GM12891 (cell line): ENCODE measurements around the gene CAPRIN1.

ENCODE experiments used
- DNase-seq: peaks from one replicate; pipeline ENCODE4 v3.0.0; 2011; ENCODE audit warnings: low spot score; ENCODE audit not compliant: insufficient read length
- FAIRE-seq: peaks from 2 replicates; lab custom pipeline; 2011; peaks lifted over from hg19 to GRCh38; lab: Jason Lieb, UNC
- PAX5 ChIP-seq: IDR thresholded peaks from 2 replicates; pipeline ENCODE4 v1.6.1; 2011; ENCODE audit warnings: low read length, moderate library complexity, mild to moderate bottlenecking; ENCODE audit not compliant: insufficient read depth, severe bottlenecking
- POLR2A ChIP-seq: IDR thresholded peaks from 2 replicates; pipeline ENCODE4 v1.6.1; 2011; ENCODE audit warnings: low read depth, low read length, control low read depth
- POLR2AphosphoS5 ChIP-seq: IDR thresholded peaks from 2 replicates; pipeline ENCODE4 v1.6.1; 2011; ENCODE audit warnings: low read depth, low read length, control low read depth
- POU2F2 ChIP-seq: IDR thresholded peaks from 2 replicates; pipeline ENCODE4 v1.6.1; 2011; ENCODE audit warnings: low read depth, mild to moderate bottlenecking, control low read depth, low read length, moderate library complexity
- SPI1 ChIP-seq: IDR thresholded peaks from 2 replicates; pipeline ENCODE4 v1.6.1; 2011; ENCODE audit warnings: low read depth, low read length, control low read depth
- TAF1 ChIP-seq: IDR thresholded peaks from 2 replicates; pipeline ENCODE4 v1.6.1; 2011; ENCODE audit warnings: low read depth, low read length, control low read depth

Gene CAPRIN1

DNA sequence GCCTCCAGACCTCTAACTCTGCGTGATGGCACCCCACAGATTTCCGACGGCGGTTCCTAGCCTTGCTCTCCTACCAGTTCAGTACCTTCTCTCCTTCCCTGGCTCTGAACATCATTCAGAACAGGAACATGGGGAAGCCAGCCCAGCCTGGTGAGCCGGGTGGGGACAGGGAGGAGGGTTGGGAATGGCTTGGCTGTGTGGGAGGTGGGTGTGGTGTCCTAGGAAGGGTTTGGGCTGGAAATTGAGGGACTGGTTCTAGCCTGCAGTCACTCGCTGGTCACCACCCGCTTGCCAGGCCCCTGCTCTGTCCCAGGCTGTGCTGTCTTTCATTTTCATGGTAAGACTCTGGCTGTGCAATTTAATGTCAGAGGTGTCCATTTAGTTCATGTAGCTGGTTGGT, 87.8 kb downstream of the CAPRIN1 start:
- DNase-seq: no peak
- TF ChIP-seq POU2F2: no peak
- no peak for TF ChIP-seq POLR2AphosphoS5
- TF ChIP-seq SPI1: no peak
- TF ChIP-seq TAF1: no peak
- no peak for TF ChIP-seq POLR2A
- TF ChIP-seq PAX5: no peak
- FAIRE-seq: no peak

DNA sequence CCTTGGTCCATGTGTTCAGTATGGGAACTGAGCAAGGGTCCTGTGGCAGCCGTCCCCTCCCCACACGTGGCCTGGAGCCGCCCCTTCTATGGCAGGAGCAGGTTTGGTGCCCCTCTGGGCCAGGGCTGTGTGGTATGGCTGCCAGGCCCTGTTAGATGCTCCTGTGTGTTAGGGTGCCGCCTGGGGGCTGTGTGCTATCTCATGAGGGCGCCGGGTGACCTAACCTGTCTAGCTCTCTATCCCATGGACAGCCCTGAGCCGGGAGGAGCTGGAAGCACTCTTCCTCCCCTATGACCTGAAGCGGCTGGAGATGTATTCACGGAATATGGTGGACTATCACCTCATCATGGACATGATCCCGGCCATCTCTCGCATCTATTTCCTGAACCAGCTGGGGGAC, 88.6 kb downstream of the CAPRIN1 start:
- no peak for TF ChIP-seq PAX5
- no peak for TF ChIP-seq TAF1
- TF ChIP-seq SPI1: no peak
- no peak for TF ChIP-seq POLR2AphosphoS5
- TF ChIP-seq POU2F2: no peak
- no peak for TF ChIP-seq POLR2A
- FAIRE-seq (no peak), DNase-seq (no peak)

DNA sequence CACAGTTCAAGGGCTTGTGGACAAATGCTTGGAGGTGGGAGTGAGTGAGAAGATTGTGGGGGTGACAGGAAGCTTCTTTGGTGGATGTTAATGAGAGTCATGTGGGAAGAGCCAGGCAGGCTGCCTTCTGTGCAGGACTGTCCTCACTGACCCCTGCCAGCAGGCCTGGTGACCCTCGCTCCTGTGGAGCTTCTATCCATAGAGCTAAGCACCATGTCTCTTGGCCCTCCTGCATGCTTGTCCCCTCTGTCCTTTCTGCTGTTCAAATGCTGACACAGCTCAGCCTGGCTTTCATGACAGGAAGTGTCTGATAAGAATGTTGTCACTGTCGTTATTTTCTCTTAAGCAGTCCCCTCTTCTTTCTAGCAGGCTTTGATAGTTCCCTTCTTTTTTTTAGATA, 91.5 kb downstream of the CAPRIN1 start:
- FAIRE-seq (no peak), DNase-seq (no peak)
- TF ChIP-seq PAX5 (no peak), SPI1 (no peak), POLR2A (no peak), TAF1 (no peak), POU2F2 (no peak), POLR2AphosphoS5 (no peak)

DNA sequence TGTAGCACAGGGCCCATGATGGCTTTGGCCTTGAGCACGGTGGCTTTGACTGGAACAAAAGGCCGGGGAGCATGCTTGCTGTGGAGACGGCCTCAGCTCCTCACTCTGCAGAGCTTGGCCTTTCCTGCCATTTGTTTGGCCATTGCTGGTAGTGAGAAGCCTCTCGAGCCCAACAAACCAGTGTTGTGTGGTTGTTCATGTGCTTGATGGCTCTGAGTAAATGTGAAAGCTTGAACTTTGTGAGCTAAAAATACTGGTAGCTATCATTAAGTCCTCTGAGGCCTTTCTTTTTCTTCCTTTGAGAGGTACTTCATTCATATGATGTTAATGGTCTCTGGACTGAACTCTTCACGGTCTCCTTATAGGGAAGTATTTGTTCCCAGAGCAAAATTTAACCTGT, 93.5 kb downstream of the CAPRIN1 start:
- FAIRE-seq (peak; percentile 80), DNase-seq (no peak)

DNA sequence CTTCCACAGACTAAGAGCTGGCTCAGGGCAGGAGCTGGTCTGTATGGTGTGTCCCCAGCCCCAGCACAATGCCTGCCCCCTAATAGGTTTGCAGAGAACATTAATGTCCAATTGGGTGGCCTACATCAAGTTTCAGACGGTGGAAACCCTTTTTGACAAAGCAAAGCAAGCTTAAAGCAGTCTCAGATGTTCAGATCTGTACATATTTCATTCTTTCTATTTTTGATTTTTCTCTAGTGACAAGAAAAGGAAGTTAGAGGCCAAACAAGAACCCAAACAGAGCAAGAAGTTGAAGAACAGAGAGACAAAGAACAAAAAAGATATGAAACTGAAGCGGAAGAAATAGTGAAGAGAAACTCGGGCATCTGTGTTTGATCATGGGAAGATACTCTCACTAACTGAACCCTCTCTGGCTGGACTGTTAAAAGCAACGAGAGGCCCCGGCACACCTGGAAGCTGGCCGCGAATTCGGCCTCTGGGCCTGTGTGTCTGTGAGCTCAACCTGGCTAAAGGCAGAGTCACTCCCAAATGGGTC, 94.4 kb downstream of the CAPRIN1 start:
- TF ChIP-seq POU2F2 (no peak), PAX5 (no peak), TAF1 (no peak), SPI1 (no peak), POLR2AphosphoS5 (no peak), POLR2A (no peak)
- FAIRE-seq (peak; percentile 84), DNase-seq (no peak)

More for the DNA sequence above, 93.5 kb downstream of the CAPRIN1 start:
- TF ChIP-seq POLR2AphosphoS5 (no peak), POU2F2 (no peak), SPI1 (no peak), PAX5 (no peak), POLR2A (no peak), TAF1 (no peak)

DNA sequence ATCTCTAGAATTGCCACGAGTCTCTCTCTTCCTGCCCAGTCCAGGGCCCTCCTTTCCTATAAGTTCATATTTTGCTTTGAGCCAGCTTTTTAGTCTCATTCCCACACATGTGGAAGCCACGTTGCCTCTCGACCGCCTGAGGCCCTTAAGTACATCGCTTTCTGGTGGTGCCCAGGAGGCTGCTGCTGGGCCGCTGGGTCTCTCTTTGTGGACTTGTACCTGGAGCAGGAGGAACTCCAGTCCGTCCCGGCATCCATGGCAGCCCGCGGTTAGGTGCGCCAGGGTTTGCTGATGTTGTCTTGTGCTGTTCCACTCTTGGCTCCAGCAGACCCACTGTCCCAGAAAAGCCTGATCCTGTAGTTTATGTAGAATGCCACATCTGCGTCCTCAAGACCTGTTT, 94.9 kb downstream of the CAPRIN1 start:
- DNase-seq (no peak), FAIRE-seq (peak; percentile 54)
- TF ChIP-seq POLR2A (no peak), POLR2AphosphoS5 (no peak), POU2F2 (no peak), TAF1 (no peak), PAX5 (no peak), SPI1 (no peak)

DNA sequence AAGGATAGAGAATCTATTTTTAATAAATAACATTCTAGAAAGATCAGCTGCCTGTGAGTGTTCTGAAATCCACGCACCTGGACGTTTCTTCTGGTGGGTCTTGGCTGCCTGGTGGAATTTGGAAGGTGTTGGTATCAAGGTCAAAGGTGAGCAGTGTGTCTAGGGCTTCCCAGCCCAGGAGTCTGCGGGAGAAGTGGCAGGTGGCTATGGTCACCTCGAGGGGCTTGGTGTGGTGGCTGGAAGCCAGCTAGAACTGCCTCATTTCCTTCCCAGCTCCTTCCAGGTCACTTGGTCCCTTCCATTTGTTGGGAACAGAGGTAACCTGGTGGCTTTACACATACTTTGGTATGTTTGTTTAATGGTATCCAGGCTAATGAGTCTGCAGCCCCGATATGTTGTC, 95.3 kb downstream of the CAPRIN1 start:
- peak; percentile 9 for FAIRE-seq
- TF ChIP-seq TAF1 (no peak), PAX5 (no peak), POLR2AphosphoS5 (no peak), SPI1 (no peak), POU2F2 (no peak), POLR2A (no peak)

DNA sequence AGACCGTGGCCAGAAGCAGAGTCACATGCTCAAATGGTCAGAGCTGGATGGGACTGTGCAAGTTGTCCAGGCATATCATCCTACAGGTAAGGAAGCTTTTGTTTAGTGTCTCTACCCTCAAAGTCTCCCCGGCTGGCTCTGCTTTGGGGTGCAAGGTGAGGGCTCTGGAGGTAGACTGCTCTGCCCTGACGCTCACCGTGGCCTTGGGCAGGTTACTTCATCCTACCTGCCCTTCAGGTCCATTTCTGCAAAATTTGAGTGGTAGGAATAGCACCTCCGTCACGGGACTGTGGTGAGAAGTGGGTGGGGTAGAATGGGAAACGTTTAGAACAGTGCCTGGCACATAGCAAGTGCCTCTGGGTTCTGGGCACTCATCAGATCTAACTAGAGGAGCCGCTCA, 96.0 kb downstream of the CAPRIN1 start:
- DNase-seq: no peak
- no peak for FAIRE-seq
- TF ChIP-seq SPI1 (no peak), POLR2A (no peak), POLR2AphosphoS5 (no peak), TAF1 (no peak), POU2F2 (no peak), PAX5 (no peak)

More for the DNA sequence above, 95.3 kb downstream of the CAPRIN1 start:
- DNase-seq: no peak

DNA sequence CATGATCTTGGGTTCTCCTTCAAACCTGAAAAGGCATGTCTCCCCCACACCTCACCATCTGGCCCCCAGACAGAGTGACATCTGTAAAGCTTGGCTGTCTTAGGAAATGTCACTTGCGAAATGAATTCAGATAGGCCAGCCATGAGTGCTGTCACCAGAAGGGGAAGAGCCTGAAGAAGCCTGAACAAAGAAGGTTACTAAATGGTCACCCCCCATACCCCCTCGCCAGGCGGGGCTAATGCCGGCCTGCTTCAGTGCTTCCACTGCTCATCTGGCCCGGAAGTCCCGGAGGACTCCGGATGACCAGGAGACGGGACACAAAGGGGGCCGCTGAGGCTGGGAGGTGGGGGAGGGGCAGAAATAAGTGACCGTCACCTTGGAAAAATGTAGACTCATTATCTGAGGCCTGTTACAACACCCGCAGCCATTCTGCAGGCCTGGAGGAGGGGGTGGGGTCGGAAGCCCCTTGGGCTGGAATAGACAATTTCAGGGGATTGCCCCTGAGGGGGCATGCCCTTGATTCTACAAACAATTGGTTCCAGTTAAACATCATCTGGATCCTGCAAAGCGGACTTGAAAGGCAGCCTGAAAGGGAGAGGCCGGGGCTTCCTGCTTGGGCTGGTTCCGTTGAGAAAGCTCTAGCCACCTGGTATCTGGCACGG, 97.1 kb downstream of the CAPRIN1 start:
- no peak for TF ChIP-seq SPI1
- TF ChIP-seq PAX5: no peak
- no peak for TF ChIP-seq POLR2A
- no peak for TF ChIP-seq POLR2AphosphoS5
- no peak for TF ChIP-seq TAF1
- TF ChIP-seq POU2F2: no peak
- no peak for DNase-seq
- no peak for FAIRE-seq

DNA sequence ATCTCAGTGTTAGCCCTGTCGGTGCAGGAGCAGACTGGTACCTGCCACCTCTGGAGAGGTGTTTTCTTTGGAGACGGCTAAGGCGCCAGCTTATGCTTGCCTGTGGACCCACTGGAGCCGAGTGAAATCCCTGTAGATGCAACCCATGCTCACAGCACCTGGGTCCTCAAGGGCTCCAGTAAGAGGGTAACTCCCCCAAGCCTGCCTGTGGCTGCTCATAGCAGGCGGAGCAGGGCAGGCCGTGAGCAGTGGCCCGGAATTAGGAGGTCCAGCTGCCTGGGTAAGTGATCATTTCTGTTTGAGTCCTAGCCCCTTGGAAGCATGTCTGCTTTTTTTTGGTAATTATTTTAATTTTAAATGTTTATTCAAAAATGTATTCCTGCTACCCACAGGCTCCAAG, 97.7 kb downstream of the CAPRIN1 start:
- no peak for FAIRE-seq
- no peak for DNase-seq
- TF ChIP-seq POLR2A (no peak), POU2F2 (no peak), PAX5 (no peak), SPI1 (no peak), POLR2AphosphoS5 (no peak), TAF1 (no peak)

DNA sequence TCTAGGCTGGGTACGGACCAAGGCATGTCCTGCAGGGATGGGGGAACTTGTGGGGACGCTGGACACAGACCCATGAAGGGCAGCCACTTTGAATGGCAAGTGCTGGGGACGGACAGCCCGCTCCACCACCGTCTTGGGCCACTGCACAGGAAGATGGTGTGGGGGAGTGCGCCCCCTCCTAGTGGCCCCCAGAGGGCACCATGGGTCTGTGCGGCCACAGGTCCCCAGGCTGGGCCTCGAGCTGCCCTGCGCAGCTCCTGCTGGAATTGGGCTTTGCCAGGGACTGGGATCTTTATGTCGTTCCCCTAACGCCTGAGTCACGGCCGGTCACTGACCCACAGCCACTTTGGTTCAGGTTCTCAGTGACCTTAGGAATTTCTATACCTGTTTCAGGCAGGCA, 98.3 kb downstream of the CAPRIN1 start:
- FAIRE-seq (no peak), DNase-seq (no peak)
- no peak for TF ChIP-seq POU2F2
- TF ChIP-seq TAF1: no peak
- no peak for TF ChIP-seq POLR2A
- no peak for TF ChIP-seq PAX5
- TF ChIP-seq POLR2AphosphoS5: no peak
- no peak for TF ChIP-seq SPI1
